ENCODE results near the gene PCYT2. TPM values are rescaled to one million over a fixed set of nuclear protein-coding genes. Genes with fewer than 3 reads are reported as not detected.
"Not testable (repeated sequence)": the region's sequence is repeated elsewhere in the genome, so short reads cannot be mapped to it uniquely, and the experiment has no call there.

PCYT2 gene
- total RNA-seq, 1 experiment from 2014 or later: 167 TPM

- DNase-seq (ENCODE audit: low spot score): peak; percentile 97
Measured at GRCh38 chr17:81927653-81928543, 16.7 kb upstream of the PCYT2 start, which contains the start of gene MAFG. Gene MAFG (minus strand): TSS chr17:81927735. CDS start chr17:81923185, 4,550 bp downstream.

- DNase-seq (ENCODE audit: low spot score): no peak
Measured at GRCh38 chr17:81927152-81927652, 16.0 kb upstream of the PCYT2 start.

GRCh38 chr17:81926451-81927151 lies 15.4 kb upstream of the PCYT2 start:
- DNase-seq (ENCODE audit: low spot score): peak; percentile 92

- DNase-seq (ENCODE audit: low spot score): no peak
Measured at GRCh38 chr17:81925860-81926450, 14.8 kb upstream of the PCYT2 start.

- peak; percentile 39 for DNase-seq (ENCODE audit: low spot score)
Measured at GRCh38 chr17:81924557-81925532, 13.6 kb upstream of the PCYT2 start.

GRCh38 chr17:81923302-81924260 lies 12.4 kb upstream of the PCYT2 start:
- peak; percentile 89 for DNase-seq (ENCODE audit: low spot score)

- DNase-seq (ENCODE audit: low spot score): no peak
Measured at GRCh38 chr17:81922566-81923301, 11.5 kb upstream of the PCYT2 start.

- no peak for DNase-seq (ENCODE audit: low spot score)
Measured at GRCh38 chr17:81921996-81922565, 10.9 kb upstream of the PCYT2 start.

- no peak for DNase-seq (ENCODE audit: low spot score)
Measured at GRCh38 chr17:81921537-81921862, 10.3 kb upstream of the PCYT2 start.

GRCh38 chr17:81920612-81921536 lies 9.7 kb upstream of the PCYT2 start:
- DNase-seq (ENCODE audit: low spot score): no peak

- DNase-seq (ENCODE audit: low spot score): peak; percentile 54
Measured at GRCh38 chr17:81918832-81919545, 7.8 kb upstream of the PCYT2 start.

GRCh38 chr17:81918333-81918669 lies 7.1 kb upstream of the PCYT2 start:
- not testable (repeated sequence) for DNase-seq (ENCODE audit: low spot score)

GRCh38 chr17:81917565-81918332 lies 6.5 kb upstream of the PCYT2 start, which contains the start of gene SIRT7:
Gene SIRT7 (minus strand): TSS chr17:81918176. CDS start chr17:81918131, 45 bp downstream.
- DNase-seq (ENCODE audit: low spot score): peak; percentile 91

- DNase-seq (ENCODE audit: low spot score): peak; percentile 61
Measured at GRCh38 chr17:81916234-81917001, 5.2 kb upstream of the PCYT2 start.

- DNase-seq (ENCODE audit: low spot score): no peak
Measured at GRCh38 chr17:81915331-81915730, 4.1 kb upstream of the PCYT2 start.
